HepG2 (cell line): ENCODE results near the gene SIT1. TPM values are rescaled to one million over a fixed set of nuclear protein-coding genes. Genes with fewer than 3 reads are reported as not detected.

ENCODE experiments used
- ATAC-seq: fragments of 200-7000 bp; cut with Tn5 transposase; 3 replicates; pipeline ENCODE4 v1.9.1; 2020; ENCODE audit warnings: mild to moderate bottlenecking, moderate library complexity
- BruUV-seq: library from RNA; stranded (reverse); fragments of 400-500 nt; replicated peaks from 2 replicates; lab custom pipeline; 2021; lab: Mats Ljungman, UMichigan
- CTCF ChIA-PET: fragments of 300-600 bp; formaldehyde crosslinking; extraction: SDS; loops from one replicate; lab custom pipeline; 2021; ENCODE audit warnings: low total read pairs, inconsistent platforms, low intra/inter-chr PET ratio; lab: Yijun Ruan, JAX
- POLR2A ChIA-PET: fragments of 350-600 bp; sonication (Branson Sonifier 250); formaldehyde crosslinking; loops from one replicate; lab custom pipeline; 2020; ENCODE audit warnings: antibody characterized with exemption, inconsistent platforms; lab: Yijun Ruan, JAX
- DNase-seq: peaks from one replicate; pipeline ENCODE4 v3.0.0-alpha.2; 2015; ENCODE audit warnings: low spot score
- FAIRE-seq: peaks from 3 replicates; lab custom pipeline; 2011; peaks lifted over from hg19 to GRCh38; lab: Jason Lieb, UNC
- H2AFZ ChIP-seq: one replicate; pipeline ENCODE4 v1.6.1; 2011; ENCODE audit warnings: low read length, inconsistent platforms
- H3K27ac ChIP-seq: fragments of 300-600 bp; 3 replicates; pipeline ENCODE4 v1.8.0; 2011; ENCODE audit warnings: mixed run types, mild to moderate bottlenecking, mixed read lengths, low read length, inconsistent platforms; ENCODE audit not compliant: insufficient read depth; ENCODE audit errors: extremely low read length
- H3K27me3 ChIP-seq, 2 experiments: fragments of 200-600 bp in 1 of 2; 2 replicates in 1 of 2; 3 replicates in 1 of 2; pipeline versions ENCODE4 v1.6.0 to v1.8.0; 2011; ENCODE audit warnings: low read length in 2 of 2, mild to moderate bottlenecking in 2 of 2, moderate library complexity in 2 of 2, inconsistent platforms in 1 of 2; ENCODE audit not compliant: insufficient read depth in 2 of 2, control insufficient read depth in 1 of 2
- H3K36me3 ChIP-seq, 2 experiments: fragments of 200-600 bp in 1 of 2; replicated peaks in 1 of 2; 2 replicates in 1 of 2; 3 replicates in 1 of 2; pipeline versions ENCODE4 v1.5.1 to v1.8.0; 2011; ENCODE audit warnings: low read length in 2 of 2, inconsistent platforms in 1 of 2; ENCODE audit not compliant: insufficient read depth in 2 of 2, control insufficient read depth in 1 of 2
- H3K4me1 ChIP-seq: 2 replicates; pipeline ENCODE4 v1.5.1; 2012; ENCODE audit warnings: low read length, inconsistent platforms; ENCODE audit not compliant: insufficient read depth
- H3K4me2 ChIP-seq: 2 replicates; pipeline ENCODE4 v1.6.0; 2011; ENCODE audit warnings: low read depth, low read length, inconsistent platforms
- H3K4me3 ChIP-seq, 3 experiments: fragments of 200-600 bp in 1 of 3; sonication (generic), shearing (Covaris generic) in 1 of 3; replicated peaks in 1 of 3; 2 replicates each; pipeline ENCODE4 v1.5.1; 2011 to 2016; ENCODE audit warnings: low read length in 3 of 3, inconsistent platforms in 2 of 3, low read depth in 2 of 3, mild to moderate bottlenecking in 2 of 3, control low read depth in 1 of 3, mixed read lengths in 1 of 3; ENCODE audit not compliant: insufficient read depth in 1 of 3
- H3K79me2 ChIP-seq: one replicate; pipeline ENCODE4 v1.6.1; 2011; ENCODE audit warnings: low read length, inconsistent platforms; ENCODE audit not compliant: insufficient read depth
- H3K9ac ChIP-seq: 2 replicates; pipeline ENCODE4 v1.6.0; 2011; ENCODE audit warnings: mild to moderate bottlenecking, low read depth, low read length, inconsistent platforms; ENCODE audit not compliant: insufficient read depth
- H3K9me3 ChIP-seq: 2 replicates; pipeline ENCODE4 v1.5.1; 2012; ENCODE audit warnings: mild to moderate bottlenecking, low read length
- H4K20me1 ChIP-seq: 2 replicates; pipeline ENCODE4 v1.6.0; 2011; ENCODE audit warnings: inconsistent platforms, mild to moderate bottlenecking, low read length, moderate library complexity; ENCODE audit not compliant: insufficient read depth
- ARNT ChIP-seq: fragments of 450-650 bp; IDR thresholded peaks from 2 replicates; pipeline ENCODE4 v1.6.1; 2017
- ELF3 ChIP-seq: IDR thresholded peaks from 2 replicates; pipeline ENCODE4 v1.6.1; 2016; ENCODE audit warnings: missing genetic modification reagents, missing compliant biosample characterization
- HDAC6 ChIP-seq: fragments of 200-600 bp; sonication (generic); IDR thresholded peaks from 2 replicates; pipeline ENCODE4 v1.7.0; 2017; ENCODE audit warnings: mild to moderate bottlenecking, antibody characterized with exemption, low read length, low read depth
- POLR2G ChIP-seq: fragments of 200-400 bp; formaldehyde crosslinking; IDR thresholded peaks from 2 replicates; pipeline ENCODE4 v1.6.1; 2018; ENCODE audit warnings: mild to moderate bottlenecking, low read depth, low read length, moderate library complexity
- ZBTB8A ChIP-seq: sonication (generic); formaldehyde crosslinking; IDR thresholded peaks from 2 replicates; pipeline ENCODE4 v1.4.0; 2020; ENCODE audit warnings: mild to moderate bottlenecking, low read depth, missing genetic modification reagents, borderline replicate concordance
- ZNF367 ChIP-seq: sonication (generic); formaldehyde crosslinking; IDR thresholded peaks from 2 replicates; pipeline ENCODE4 v1.4.0; 2020; ENCODE audit warnings: missing genetic modification reagents, borderline replicate concordance
- ZNF567 ChIP-seq: sonication (generic); formaldehyde crosslinking; IDR thresholded peaks from 2 replicates; pipeline ENCODE4 v1.8.1; 2023; ENCODE audit warnings: mild to moderate bottlenecking, missing genetic modification reagents, borderline replicate concordance
- ZSCAN29 ChIP-seq: sonication (generic); formaldehyde crosslinking; conservative IDR thresholded peaks from 2 replicates; pipeline ENCODE4 v1.4.0; 2020; ENCODE audit warnings: mild to moderate bottlenecking, missing genetic modification reagents
- whole genome bisulfite sequencing: methylation state at CpG from one replicate; pipeline ENCODE4 v1.1.6; 2017; ENCODE audit warnings: low lambda C conversion rate; 5-methylcytosine and 5-hydroxymethylcytosine counted together
- in situ Hi-C: cut with HindIII; loops from 2 replicates; pipeline ENCODE4 v1.10.0; 2017; ENCODE audit warnings: low pct_unique_long_range_greater_than_20kb; ENCODE audit not compliant: extremely low pct_ligation_motif_present
- intact Hi-C: fragments of 100-400 bp; cut with micrococcal nuclease; formaldehyde crosslinking; loops from one replicate; pipeline ENCODE4 v1.10.0; 2022; ENCODE audit not compliant: unreplicated experiment
- polyA plus RNA-seq, 8 experiments: library from polyadenylated mRNA; depleted of rRNA in 3 of 8; stranded (reverse) in 7 of 8; unstranded in 1 of 8; fragments of >200 nt; fragmentation: Illumina TruSeq in 4 of 8; extraction: Trizol in 4 of 8; gene quantifications; 2 replicates each; pipeline versions ENCODE4 v1.2.1 to v1.2.3, GENCODE V29; 2011 to 2016; ENCODE audit warnings: low read depth in 4 of 8, missing spikeins in 1 of 8, mixed read lengths in 1 of 8; ENCODE audit not compliant: insufficient read depth in 1 of 8
- total RNA-seq, 5 experiments: library from RNA; depleted of rRNA; stranded (reverse); fragments of >200 nt; fragmentation: Illumina TruSeq; extraction: Trizol; gene quantifications; 2 replicates each; pipeline ENCODE4 v1.2.3, GENCODE V29; 2016; ENCODE audit warnings: low read depth in 1 of 5
- TF ChIP-seq, protein P1 (sequence below): sonication (generic); formaldehyde crosslinking; IDR thresholded peaks from 2 replicates; pipeline ENCODE4 v1.5.0; 2020; ENCODE audit warnings: mild to moderate bottlenecking, missing genetic modification reagents, borderline replicate concordance
- TF ChIP-seq, protein P2 (sequence below): sonication (generic); formaldehyde crosslinking; conservative IDR thresholded peaks from 2 replicates; pipeline ENCODE4 v1.4.0; 2020; ENCODE audit warnings: missing genetic modification reagents
- TF ChIP-seq, protein P3 (sequence below): sonication (generic); formaldehyde crosslinking; IDR thresholded peaks from 2 replicates; pipeline ENCODE4 v1.8.0; 2022; ENCODE audit warnings: missing genetic modification reagents, low read depth, mild to moderate bottlenecking, borderline replicate concordance
- TF ChIP-seq, protein P4 (sequence below): sonication (generic); formaldehyde crosslinking; IDR thresholded peaks from 2 replicates; pipeline ENCODE4 v1.9.0; 2021; ENCODE audit warnings: missing genetic modification reagents, borderline replicate concordance

Gene SIT1
- total and polyA plus RNA-seq, 2 of the 13 experiments (the other 11 are each of a cell fraction or from before 2014, with no cell fraction given) = 0.09 to 6.7 TPM

- TF ChIP-seq, protein P1, sequence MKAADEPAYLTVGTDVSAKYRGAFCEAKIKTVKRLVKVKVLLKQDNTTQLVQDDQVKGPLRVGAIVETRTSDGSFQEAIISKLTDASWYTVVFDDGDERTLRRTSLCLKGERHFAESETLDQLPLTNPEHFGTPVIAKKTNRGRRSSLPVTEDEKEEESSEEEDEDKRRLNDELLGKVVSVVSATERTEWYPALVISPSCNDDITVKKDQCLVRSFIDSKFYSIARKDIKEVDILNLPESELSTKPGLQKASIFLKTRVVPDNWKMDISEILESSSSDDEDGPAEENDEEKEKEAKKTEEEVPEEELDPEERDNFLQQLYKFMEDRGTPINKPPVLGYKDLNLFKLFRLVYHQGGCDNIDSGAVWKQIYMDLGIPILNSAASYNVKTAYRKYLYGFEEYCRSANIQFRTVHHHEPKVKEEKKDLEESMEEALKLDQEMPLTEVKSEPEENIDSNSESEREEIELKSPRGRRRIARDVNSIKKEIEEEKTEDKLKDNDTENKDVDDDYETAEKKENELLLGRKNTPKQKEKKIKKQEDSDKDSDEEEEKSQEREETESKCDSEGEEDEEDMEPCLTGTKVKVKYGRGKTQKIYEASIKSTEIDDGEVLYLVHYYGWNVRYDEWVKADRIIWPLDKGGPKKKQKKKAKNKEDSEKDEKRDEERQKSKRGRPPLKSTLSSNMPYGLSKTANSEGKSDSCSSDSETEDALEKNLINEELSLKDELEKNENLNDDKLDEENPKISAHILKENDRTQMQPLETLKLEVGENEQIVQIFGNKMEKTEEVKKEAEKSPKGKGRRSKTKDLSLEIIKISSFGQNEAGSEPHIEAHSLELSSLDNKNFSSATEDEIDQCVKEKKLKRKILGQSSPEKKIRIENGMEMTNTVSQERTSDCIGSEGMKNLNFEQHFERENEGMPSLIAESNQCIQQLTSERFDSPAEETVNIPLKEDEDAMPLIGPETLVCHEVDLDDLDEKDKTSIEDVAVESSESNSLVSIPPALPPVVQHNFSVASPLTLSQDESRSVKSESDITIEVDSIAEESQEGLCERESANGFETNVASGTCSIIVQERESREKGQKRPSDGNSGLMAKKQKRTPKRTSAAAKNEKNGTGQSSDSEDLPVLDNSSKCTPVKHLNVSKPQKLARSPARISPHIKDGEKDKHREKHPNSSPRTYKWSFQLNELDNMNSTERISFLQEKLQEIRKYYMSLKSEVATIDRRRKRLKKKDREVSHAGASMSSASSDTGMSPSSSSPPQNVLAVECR (CRISPR knock-in tag) = peak; percentile 34; the same call in 1 of the 2 replicates
- TF ChIP-seq ZSCAN29 (CRISPR knock-in tag) = no peak
Measured at GRCh38 chr9:35604578-35605350, 46.0 kb downstream of the SIT1 start, which contains the start of gene TESK1 (continued).

GRCh38 chr9:35603986-35604577 lies 46.6 kb downstream of the SIT1 start:
- intact Hi-C loops = loop anchor here (1.0 to 5.0 kb wide), 3 partner anchors 42 to 128 kb away; partner anchors contain the start of genes CREB3, RUSC2 and TLN1
- TF ChIP-seq ZNF567 = no peak; the same call in 1 of the 2 replicates
- no peak for TF ChIP-seq ARNT
- no peak for TF ChIP-seq HDAC6
- TF ChIP-seq, protein P2, sequence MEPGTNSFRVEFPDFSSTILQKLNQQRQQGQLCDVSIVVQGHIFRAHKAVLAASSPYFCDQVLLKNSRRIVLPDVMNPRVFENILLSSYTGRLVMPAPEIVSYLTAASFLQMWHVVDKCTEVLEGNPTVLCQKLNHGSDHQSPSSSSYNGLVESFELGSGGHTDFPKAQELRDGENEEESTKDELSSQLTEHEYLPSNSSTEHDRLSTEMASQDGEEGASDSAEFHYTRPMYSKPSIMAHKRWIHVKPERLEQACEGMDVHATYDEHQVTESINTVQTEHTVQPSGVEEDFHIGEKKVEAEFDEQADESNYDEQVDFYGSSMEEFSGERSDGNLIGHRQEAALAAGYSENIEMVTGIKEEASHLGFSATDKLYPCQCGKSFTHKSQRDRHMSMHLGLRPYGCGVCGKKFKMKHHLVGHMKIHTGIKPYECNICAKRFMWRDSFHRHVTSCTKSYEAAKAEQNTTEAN (CRISPR knock-in tag) = no peak; the same call in 1 of the 2 replicates
- peak; percentile 81 for TF ChIP-seq ELF3 (CRISPR knock-in tag)
- TF ChIP-seq, protein P3, sequence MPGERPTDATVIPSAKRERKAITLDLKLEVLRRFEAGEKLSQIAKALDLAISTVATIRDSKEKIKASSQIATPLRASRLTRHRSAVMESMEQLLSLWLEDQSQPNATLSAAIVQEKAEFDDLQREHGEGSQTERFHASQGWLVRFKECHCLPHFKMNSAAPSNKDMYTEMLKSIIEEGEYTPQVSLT (CRISPR knock-in tag) = no peak
- 0 out of 2 replicates have a peak, but pooled peaks have one; percentile 34 for TF ChIP-seq ZNF367
- TF ChIP-seq ZBTB8A (CRISPR knock-in tag) = no peak; the same call in 1 of the 2 replicates
- TF ChIP-seq, protein P4, sequence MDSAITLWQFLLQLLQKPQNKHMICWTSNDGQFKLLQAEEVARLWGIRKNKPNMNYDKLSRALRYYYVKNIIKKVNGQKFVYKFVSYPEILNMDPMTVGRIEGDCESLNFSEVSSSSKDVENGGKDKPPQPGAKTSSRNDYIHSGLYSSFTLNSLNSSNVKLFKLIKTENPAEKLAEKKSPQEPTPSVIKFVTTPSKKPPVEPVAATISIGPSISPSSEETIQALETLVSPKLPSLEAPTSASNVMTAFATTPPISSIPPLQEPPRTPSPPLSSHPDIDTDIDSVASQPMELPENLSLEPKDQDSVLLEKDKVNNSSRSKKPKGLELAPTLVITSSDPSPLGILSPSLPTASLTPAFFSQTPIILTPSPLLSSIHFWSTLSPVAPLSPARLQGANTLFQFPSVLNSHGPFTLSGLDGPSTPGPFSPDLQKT (CRISPR knock-in tag) = no peak
- peak; percentile 93 for TF ChIP-seq POLR2G

More at GRCh38 chr9:35603986-35604577, 46.6 kb downstream of the SIT1 start:
- H3K9me3 ChIP-seq = no peaks in the 10 kb centered on the region
- WGBS = under 1% methylated on average over 27 of the region's 41 CpGs
- no peaks in the 10 kb centered on the region; the same call in 1 of the 2 replicates for H4K20me1 ChIP-seq
- BruUV-seq = no TSS peak
- H3K36me3 ChIP-seq = peaks cover 2 to 10% of the 10 kb centered on the region in 2 experiments; a peak in 3 of 5 replicates
- in situ Hi-C loops = no loop called here
- POLR2A ChIA-PET = interaction anchor here (0.8 to 1.6 kb wide), 7 partner anchors 53 to 532 kb away, joined by 3 to 5 read pairs (median 4); partner anchors contain the start of genes ARHGEF39, CCDC107, RMRP and RUSC2
- DNase-seq (peak; percentile 98), FAIRE-seq (peak; percentile 96), ATAC-seq (peak; percentile 91)
- peak overlapping the region; percentile 75 to 92 (median 90) for H3K4me3 ChIP-seq
- peaks cover 41% of the 10 kb centered on the region for H3K4me1 ChIP-seq
- H3K79me2 ChIP-seq = peaks cover 4% of the 10 kb centered on the region
- H2AFZ ChIP-seq = peak overlapping the region; percentile 82
- peak overlapping the region; percentile 79 for H3K9ac ChIP-seq
- peak overlapping the region; percentile 81 for H3K27ac ChIP-seq
- H3K4me2 ChIP-seq = peak overlapping the region; percentile 91
- H3K27me3 ChIP-seq = no peaks in the 10 kb centered on the region; a peak in 2 of 5 replicates
- CTCF ChIA-PET = interaction anchor here (1.2 kb wide), 1 partner anchor 43 kb away, joined by 4 read pairs; no protein-coding TSS in a partner anchor
